DMS53 (cell line): ENCODE results near the gene SUMF1.

Source experiments
- DNase-seq: peaks from one replicate; lab custom pipeline; 2025; lab: John Stamatoyannopoulos, UW

SUMF1 gene

DNA sequence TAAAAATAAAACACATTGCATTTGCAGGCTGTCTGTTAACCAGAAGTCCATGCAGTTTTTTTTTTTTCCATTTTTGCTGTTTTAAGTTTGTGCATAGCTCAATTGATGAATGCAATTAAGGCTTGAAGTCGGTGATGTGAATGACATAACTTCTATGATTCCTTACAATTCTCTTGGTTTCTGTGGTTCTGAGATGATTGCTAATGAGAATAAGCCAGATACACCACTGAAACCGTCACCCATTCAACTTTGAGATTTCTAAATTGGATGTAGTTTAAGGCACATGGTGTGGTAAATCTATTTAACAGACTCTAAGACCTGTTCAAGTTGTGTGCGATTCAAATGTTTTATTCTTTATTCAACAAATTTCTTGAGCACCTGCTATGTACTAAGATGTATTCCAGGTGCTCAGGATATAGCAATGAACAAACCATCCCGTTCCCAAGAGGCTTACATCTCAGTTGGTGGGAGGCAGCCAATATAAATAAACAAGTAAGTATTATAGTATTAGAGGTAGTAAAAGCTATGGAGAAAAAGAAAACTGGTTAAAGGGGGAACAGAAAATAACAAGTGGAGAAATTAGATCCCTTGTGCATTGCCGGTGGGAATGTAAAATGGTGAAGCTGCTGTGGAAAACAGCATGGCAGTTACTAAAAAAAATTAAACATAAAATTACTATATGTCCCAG lies 30.1 kb upstream of the SUMF1 start:
- no peak for DNase-seq

DNA sequence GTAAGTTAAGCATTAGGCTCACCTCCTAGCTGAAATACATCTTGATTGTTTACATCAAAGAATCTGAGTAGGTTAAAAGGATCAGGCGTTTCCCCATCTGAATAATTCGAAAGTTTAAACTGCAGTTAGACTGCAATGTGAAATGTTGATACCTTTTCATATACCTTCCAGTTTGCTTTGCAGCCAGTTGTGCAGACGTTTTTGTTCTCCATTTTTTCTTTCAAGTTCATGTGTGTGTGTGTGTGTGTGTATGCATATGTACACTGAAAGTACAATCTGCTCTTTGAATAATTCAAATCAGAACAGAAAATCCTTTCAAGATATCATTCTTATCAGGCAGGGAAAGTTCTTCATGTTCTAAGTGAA lies 29.0 kb upstream of the SUMF1 start:
- DNase-seq = no peak

DNA sequence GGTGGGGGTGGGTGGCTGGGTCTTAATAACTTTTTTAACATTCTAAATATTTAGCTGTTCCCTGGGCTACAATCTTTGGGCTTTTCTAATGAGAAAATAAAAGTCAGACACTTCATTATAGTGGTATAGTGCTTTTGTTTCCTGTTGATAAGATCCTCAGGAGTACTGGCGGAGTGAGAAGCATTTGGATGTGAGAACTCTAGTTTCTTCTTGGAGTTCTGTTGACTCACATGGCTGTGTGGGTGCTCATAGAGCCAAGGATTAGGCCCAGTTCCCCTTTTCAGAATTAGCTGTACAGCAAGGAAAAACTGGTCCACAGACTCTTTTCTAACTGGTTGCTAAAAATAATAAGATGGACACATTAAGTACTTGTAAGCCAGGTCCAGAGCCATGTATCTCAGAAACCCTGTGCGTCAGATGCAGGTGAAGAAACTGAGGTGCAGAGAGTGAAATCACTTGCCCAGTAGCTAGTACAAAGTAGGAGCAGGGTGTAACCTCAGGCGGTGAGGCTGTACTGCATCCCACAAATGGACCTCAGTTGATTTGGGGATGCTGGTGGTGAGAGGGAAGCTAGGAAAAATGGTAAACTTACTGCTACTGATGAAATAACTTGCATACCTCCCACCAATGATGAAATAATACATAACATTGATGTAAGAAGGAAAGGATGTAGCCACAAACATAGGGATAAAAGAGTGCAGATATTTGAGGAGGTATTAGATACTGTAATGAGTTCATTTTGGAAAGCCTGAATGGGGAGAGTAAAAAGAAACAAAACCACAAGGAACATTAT lies 28.4 kb upstream of the SUMF1 start:
- DNase-seq = no peak

DNA sequence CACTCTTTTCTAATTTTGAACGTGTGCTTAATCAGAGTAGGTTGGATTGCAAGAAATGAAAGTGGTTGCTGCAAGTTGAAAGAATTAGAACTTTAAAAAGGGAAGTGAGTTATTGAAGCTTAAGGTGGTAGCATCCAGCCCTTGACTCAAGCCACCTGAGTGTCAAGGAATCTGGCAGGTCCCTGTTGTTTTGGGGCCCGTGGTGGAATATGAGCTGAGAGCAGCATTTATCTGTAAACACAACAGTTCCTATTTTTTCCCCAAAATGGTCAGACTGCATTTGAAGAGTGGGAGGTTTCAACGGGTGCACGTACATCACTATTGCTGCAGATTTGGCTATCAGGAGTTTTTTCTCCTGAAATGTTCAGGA lies 27.8 kb upstream of the SUMF1 start:
- DNase-seq = no peak

DNA sequence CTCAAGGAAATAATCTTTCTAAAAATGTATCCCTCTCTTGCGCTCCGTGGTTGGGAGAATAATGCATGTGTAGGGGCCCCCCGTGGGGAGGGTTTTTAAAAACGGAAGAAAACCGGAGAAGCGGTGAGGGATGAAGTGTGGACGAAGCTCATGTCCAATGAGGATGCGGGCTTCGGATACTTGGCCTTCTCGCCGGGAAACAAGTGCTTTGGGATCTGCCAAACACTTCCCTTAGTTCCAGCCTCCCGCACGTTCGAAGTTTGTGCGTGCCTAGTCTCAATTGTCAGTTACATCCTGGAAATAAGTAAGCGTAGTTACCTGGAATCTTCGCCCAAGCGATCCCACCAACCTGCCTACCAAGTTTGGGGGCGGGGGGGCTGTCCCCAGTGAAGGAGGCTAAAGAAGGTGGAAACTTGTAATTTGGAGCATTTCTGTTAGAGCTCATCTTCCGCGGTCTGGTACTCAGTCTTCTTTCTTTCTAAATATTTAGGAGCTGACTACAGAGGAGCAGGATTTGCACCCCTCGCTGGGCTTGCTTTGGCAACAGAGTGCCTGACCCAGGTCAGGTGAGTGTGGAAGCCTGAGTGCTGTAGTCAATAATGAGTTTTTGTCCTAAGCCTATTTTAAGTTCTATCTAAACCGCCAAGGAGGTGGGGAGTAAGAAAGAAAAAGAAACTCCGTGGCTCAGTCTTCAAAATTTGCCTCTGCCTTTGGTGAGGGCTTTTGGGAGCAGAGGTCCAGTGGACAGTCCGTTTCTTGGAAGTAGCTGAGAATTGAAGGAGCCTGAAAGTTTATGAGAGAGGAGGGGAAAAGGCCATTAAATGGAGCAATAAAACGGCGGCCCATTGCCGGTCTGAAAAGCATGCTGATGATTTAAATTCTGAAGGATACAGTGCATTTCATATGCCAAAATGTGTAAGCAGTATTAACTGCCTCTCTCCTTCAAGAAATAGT lies 27.1 kb upstream of the SUMF1 start:
- peak; percentile 19 for DNase-seq

DNA sequence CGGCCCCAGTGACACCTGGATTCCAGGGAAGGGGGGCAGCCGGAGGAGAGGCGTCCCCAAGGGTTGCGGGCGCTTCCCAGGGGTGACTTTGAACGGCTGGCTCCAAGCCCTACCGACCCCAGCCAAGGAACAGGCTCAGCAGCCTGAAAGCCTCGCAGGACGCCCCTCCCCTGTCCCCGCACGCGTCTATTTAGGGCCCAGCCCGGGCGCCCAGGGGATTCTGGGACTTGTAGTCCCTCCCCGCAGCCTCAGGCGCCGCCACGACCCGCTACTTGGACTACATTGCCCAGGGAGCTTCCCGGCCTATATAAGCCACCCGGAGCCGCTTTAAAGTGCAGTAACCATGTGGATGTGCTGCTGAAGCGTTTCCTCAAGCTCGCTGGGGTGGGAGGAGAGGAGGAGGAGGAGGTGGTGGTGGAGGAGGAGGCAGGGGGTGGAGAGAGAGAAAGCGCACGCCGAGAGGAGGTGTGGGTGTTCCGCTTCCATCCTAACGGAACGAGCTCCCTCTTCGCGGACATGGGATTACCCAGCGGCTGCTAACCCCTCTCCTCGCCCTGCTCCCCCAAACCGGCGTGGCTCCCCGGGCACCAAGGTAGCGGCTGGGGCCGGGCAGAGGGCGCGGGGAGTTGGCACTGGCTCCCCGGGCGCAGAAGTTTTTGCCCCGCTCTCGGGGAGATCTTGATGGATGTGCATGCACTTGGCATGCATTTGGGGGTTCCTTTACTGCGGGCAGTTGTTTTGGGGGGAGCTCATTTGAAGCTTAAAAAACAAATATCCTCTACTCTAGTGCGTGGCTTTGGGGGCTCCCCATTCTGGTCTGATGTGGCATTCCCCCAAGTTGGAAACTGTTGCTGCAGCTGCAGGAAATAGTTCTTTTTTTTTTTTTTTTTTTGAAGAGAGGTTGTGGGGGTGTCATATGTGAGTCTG lies 26.2 kb upstream of the SUMF1 start, which contains the start of gene ITPR1:
ITPR1 (plus strand) TSS at position 335 of the 927 bp plus-strand sequence. CDS start 23,144 bp downstream, outside the sequence.
- peak; percentile 93 for DNase-seq

DNA sequence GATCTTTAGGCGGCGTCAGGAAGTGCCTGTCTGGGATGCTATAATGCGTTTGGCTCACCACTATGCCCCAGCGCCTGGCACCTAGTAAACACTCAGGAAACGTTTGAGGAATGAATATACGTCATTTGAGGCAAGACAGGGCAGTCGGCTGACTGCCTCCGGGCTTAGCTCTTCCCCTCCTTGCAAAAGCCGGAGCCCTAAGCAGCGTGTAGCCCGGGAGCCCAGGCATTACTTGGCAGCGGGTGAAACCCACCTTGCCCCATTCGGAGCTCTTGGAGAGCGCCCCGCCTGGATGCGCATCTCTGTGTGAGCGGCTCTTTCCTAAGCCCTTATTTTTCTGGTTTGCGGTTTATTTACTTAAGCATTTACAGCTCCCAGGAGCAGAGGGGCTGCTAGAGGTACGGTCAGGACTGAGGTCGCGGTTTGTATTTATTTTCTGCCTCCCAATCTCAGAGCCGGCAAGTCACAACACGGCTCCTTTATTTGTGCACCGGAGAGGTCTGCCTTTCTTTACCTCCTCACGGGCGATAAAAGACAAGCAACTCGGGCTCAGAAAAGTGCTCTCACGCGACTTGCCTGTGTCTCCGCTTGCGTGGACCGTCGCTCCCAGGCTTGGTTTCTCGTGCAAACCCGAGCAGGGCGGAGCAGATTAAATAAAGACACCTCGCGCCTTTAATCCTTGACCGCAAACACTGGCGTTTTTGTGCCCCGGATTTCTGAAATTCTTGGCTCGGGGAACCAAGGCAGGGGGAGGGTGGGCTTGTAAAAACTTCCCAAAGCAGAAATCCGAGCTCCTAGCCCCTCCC lies 25.3 kb upstream of the SUMF1 start:
- DNase-seq = peak; percentile 64

DNA sequence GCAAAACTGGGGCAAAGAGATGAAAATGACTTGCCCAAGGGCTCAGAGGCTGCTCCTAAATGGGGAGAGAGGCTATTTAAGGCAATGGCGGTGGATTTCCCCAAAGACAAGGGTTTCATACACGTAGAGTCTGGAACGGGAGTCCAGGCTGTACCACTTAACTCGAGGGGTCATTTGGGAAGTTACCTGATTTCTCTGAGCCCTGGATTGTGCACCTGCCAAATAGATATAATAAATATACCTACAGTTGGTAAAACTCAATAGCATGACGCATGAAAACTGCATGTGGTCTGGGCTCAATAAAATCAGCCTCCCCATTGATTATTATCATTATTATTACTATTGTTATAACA lies 24.8 kb upstream of the SUMF1 start:
- DNase-seq = no peak

DNA sequence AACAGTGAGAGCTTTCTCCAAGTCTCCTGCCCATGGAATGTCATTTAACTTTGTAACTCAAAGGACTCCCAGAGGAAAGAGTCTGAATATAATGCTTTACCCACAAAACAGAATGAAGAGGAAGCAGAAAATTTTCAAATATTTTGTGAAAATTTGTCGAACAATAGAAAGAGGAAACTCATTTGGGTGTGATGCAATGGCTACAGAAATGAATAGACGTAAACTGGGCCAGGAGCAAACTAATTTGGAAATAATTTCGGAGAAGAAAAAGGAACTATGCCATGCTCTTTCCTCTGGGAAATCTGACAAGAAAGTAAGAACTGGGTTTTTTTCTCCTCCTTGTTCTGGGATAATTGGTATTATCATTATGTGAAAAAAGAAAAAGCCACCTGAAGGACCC lies 11.2 kb upstream of the SUMF1 start:
- DNase-seq = no peak

DNA sequence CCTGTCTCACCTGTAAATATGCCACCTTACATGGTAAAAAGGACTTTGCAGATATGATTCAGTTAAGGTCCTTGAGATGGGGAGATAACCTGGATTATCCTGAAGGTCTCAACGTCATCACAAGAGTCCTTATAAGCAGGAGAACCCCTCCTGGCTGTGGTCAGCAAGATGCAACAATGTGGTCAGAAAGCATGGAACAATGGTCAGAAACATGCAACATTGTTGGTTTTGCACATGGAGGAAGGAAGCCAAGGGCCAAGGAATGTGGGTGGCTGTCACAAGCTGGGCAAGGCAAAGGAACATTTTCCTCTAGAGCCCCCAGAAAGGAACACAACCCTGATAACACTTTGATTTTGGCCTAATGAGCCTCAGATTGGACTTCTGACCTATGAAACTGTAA lies 9.4 kb upstream of the SUMF1 start:
- DNase-seq = no peak

DNA sequence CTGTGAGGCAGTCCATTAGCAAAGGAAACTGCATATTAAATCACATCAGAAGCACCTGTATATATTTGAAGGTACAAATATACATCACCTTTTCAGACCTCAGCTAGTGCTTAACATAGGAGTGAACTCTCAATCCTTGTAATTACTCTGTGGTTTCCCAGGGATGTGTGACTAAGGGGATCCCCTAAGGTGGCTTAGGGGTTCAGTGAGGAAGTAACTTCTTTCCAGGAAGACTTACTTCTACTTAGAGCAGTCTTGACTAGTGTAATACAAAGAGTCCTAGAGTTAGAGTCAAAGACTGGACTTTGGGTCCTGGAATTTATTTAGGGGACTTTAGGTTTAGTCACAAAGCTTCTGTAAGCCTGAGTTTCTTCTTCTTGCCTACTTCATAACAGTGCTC lies 8.7 kb upstream of the SUMF1 start:
- no peak for DNase-seq

DNA sequence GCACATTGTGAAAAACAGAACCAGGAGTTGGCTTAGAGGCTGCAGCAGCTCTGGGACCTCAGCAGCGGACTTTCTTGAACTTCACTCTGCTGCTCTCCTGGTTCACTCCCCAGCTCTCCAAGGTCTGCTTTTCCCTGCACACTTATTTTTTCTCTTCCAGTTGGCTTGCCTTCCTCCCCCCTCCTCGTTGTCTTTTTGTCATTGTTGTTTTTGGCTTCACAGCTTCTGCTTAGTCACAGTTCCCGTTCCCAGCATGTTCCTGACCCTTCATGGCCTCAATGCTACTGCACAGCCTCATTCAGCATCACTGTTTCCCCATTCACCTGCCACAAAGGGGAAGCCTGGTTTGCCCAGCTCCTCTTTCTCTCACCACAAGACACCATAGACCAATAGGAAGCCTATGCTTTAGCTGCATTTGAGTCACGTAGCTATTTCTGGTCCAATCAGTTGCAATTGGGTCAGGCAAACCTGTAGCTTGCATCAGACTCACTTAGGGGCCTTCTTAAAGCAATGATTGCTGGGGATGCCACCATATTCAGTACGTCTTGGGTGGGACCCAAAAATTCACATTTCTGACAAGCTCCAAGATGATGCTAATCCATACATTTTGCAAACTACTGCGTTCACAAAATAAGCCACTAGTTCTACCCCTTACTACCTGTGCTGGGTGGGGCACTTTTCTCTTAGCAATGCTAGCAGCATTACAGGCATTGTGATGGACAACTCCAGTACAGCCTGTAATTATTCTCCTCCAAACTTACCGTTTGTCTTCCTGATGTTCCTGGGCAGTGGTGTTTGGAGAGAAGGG lies 7.8 kb upstream of the SUMF1 start:
- no peak for DNase-seq

DNA sequence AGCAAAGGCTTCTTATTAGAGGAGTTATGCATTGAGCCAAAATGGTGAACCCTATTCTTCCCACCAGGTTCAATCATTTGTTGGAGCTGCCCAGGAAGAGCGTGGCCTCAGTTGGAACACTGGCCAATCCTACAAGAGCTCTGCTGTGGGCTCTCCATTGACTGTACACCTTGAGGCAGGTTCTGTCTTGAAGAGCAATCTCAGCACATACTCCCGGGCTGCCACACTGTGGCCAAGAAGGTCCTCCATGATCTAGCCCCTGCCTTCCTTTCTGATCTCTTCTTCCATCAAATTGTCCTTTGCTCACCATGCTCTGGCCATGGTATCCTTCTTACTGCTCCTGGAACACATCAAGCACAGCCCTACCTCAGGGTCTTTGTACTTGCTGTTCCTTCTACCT lies 5.7 kb upstream of the SUMF1 start:
- DNase-seq = no peak

DNA sequence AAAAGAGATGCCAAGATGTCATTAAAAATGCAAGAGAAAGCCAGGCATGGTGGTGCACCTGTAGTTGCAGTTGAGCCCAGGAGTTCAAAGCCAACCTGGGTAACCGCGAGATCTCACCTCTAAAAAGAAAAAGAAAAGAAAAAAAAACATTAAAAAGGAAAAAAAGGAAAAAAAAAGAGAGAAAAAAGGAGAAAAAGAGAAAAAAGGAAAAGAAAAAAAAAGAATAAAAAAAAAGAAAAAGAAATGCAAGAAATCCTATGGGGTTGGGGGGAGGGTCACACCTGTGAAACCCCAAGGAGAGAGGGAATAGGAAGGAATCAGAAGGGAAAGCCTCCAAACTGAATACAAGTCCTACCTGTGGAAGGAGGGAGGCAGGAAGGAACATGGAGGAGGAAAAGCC lies 5.2 kb upstream of the SUMF1 start:
- no peak for DNase-seq

DNA sequence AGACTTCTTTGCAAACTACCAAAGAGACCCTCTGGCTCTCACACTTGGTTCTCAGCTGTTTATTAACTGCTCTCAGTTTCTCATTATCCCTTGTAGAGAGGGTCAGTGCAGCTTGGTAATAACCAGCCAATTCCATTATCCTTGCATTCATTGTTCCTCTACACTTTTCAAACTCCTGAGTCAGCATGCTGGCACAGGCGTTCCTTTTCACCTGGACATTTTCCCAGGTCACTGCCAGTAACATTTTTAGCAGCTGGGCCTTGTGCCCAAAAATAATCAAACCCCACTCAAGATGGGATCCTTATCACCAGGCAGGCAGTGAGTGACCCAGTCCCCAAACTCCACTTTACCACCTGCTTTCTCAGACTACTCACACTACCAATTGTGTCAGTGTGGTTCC lies 4.8 kb upstream of the SUMF1 start:
- no peak for DNase-seq

DNA sequence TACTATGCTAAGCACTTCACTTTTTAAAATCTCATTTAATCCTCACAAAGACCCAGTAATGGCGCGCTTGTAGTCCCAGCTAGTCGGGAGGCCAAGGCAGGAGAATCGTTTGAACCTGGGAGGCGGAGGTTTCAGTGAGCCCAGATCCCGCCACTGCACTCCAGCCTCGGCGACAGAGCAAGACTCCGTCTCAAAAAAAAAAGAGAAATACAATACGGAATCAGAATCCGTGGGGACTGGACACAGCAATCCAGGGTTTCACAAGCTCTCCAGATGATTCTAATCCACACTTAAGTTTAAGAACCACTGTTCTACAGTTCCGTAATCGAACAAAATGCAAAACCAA lies 426 bp upstream of the SUMF1 start:
- peak; percentile 5 for DNase-seq

DNA sequence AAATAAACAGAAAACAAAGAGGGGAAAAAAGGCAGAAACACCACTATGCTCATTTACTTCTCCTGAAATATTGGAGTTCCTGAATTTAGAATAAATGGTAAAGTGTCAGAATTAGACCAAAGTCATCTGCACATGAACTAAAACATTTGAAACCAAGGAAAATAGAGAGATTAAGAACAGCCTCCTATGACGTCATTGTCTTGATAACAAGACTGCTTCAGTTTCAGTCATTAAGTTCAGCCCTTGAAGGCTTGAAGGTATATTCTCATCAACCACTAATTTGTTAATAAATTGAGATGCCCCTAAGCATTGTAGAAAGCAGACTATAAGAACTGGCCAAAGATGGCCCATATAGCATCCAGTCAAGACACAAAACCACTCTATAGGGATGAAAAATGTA lies 2.5 kb downstream of the SUMF1 start:
- DNase-seq = no peak

DNA sequence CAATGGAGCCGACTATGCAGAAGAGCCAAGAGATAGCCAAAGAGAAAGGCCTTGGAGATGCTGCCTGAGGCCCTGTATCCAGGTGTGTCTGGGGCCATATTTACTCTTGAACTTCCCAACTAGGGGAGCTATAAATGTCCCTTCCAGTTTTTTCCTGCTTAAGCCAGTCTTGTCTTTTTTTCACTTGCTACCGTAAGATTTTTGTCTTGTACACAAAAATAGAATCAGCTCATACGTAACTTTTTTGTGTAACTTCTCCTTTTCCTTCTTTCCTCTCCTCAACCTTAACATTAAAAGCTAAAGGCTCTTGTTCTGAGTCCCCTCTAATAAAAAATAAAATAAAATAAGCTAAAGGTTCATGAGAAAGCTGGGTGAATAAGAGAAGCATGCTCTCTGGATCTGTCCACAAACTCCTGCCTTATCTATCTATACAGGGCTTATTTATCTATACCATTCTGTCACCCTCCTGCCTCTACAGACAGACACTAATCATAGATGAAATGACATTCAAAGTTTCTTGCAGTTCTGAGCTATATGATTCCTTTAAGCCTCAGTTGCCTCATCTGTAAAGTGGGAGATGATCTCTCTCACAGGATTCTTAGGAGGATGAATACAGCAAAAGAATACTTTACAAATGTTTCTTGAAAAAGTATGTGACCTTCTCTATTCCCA lies 4.6 kb downstream of the SUMF1 start:
- no peak for DNase-seq

DNA sequence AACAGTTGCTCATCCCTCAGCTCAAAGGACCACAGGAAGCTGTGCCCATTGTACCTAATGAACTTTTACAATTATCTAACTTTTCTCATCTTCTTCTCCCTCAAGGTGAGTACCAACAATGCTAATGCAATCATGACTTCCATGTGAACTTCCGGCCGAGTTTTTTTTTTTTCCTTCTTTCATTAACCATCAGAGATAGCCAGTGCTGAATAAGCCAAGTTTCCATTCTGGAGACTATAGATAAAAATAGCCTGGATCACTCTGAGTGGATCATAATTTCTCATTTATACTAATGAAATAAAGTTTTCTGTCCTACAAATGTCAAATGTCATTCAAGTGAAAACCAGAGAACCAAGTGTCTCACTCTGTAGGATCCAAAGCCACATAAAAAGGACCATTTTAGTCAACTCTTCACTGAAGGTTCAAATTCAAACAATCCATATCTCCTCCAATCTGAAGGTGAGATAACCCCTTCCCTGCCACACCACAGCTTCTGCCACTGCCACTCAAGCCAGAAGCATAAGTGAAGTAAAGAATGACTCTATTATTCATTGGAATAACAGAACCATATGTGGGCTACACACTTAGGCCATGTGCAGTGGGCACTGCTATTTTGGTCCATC lies 5.5 kb downstream of the SUMF1 start:
- DNase-seq = no peak
